Measurements from ENCODE around the gene MAP1LC3B. TPM values are rescaled to one million over a fixed set of nuclear protein-coding genes. Genes with fewer than 3 reads are reported as not detected.

The MAP1LC3B gene
- total RNA-seq, 1 experiment from 2014 or later, result 75.2 TPM

DNA sequence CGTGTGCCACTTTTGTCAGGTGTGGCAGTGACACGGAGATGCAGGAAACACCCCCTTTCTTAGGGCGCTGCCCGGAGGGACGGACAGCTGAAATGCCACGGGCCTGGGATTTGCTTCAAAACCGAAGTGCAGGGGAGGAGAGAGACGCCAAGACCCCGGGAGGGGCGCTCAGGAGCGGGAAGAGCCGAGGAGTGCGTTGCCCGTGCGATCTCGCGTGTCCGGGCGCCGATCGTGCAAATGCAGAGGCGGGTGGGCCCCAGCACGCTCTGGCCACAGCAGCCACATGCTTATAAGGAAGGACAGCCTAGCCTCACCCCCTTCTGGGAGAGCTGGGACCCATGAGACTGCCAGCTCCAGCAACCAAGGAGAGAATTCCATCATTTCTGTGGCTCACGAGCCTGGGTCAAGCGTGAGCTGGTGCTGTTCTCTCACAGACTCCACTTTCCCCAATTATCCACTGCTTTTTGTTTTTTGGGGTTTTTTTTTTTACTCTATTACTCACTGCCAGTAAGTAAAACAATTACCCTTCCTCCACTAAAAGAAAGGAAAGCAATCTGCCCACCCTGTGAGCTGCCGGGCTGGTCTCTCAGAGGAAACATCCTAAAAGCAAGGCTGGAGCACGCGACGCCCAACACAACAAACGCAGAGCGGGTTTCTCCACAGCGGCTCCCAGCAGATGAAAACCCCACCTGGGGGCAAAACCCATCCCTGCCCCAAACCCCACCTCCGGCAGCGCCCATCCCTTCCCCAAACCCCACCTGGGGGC is 47.8 kb upstream of the MAP1LC3B start:
- DNase-seq (ENCODE audit: low read depth, low spot score) (no peak), ATAC-seq (no peak)
- H3K9me3 ChIP-seq (ENCODE audit: control insufficient read depth, insufficient read depth, low read depth, low read length), result no peaks in the 10 kb centered on the region
- ChIA-PET POLR2A (no interaction called here), CTCF (no interaction called here)
- H3K36me3 ChIP-seq (ENCODE audit: control insufficient read depth, insufficient read depth, low read length), result no peaks in the 10 kb centered on the region
- no peaks in the 10 kb centered on the region for H3K4me1 ChIP-seq (ENCODE audit: control insufficient read depth, insufficient read depth, low read length)
- H3K27ac ChIP-seq (ENCODE audit: low read length), result no peak overlapping the region
- intact Hi-C loops (cut with micrococcal nuclease; ENCODE audit: unreplicated experiment) (no loop called here), in situ Hi-C loops (cut with HindIII; ENCODE audit: low pct_unique_long_range_greater_than_20kb, low sequenced_read_pairs) (no loop called here)
- BruUV-seq (replicated peaks), result no TSS peak
- TF ChIP-seq SIN3A (IDR thresholded peaks at IDR 0.05; ENCODE audit: borderline replicate concordance, insufficient read depth, low read depth, low read length), result no peak
- TF ChIP-seq POLR2AphosphoS5 (IDR thresholded peaks at IDR 0.05; ENCODE audit: low read depth, low read length), result no peak
- TF ChIP-seq, protein P1, sequence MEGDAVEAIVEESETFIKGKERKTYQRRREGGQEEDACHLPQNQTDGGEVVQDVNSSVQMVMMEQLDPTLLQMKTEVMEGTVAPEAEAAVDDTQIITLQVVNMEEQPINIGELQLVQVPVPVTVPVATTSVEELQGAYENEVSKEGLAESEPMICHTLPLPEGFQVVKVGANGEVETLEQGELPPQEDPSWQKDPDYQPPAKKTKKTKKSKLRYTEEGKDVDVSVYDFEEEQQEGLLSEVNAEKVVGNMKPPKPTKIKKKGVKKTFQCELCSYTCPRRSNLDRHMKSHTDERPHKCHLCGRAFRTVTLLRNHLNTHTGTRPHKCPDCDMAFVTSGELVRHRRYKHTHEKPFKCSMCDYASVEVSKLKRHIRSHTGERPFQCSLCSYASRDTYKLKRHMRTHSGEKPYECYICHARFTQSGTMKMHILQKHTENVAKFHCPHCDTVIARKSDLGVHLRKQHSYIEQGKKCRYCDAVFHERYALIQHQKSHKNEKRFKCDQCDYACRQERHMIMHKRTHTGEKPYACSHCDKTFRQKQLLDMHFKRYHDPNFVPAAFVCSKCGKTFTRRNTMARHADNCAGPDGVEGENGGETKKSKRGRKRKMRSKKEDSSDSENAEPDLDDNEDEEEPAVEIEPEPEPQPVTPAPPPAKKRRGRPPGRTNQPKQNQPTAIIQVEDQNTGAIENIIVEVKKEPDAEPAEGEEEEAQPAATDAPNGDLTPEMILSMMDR (IDR thresholded peaks at IDR 0.05), result no peak
- TF ChIP-seq TCF7L2 (IDR thresholded peaks at IDR 0.05; ENCODE audit: low read depth, low read length), result no peak
- TF ChIP-seq, protein P2, sequence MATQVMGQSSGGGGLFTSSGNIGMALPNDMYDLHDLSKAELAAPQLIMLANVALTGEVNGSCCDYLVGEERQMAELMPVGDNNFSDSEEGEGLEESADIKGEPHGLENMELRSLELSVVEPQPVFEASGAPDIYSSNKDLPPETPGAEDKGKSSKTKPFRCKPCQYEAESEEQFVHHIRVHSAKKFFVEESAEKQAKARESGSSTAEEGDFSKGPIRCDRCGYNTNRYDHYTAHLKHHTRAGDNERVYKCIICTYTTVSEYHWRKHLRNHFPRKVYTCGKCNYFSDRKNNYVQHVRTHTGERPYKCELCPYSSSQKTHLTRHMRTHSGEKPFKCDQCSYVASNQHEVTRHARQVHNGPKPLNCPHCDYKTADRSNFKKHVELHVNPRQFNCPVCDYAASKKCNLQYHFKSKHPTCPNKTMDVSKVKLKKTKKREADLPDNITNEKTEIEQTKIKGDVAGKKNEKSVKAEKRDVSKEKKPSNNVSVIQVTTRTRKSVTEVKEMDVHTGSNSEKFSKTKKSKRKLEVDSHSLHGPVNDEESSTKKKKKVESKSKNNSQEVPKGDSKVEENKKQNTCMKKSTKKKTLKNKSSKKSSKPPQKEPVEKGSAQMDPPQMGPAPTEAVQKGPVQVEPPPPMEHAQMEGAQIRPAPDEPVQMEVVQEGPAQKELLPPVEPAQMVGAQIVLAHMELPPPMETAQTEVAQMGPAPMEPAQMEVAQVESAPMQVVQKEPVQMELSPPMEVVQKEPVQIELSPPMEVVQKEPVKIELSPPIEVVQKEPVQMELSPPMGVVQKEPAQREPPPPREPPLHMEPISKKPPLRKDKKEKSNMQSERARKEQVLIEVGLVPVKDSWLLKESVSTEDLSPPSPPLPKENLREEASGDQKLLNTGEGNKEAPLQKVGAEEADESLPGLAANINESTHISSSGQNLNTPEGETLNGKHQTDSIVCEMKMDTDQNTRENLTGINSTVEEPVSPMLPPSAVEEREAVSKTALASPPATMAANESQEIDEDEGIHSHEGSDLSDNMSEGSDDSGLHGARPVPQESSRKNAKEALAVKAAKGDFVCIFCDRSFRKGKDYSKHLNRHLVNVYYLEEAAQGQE (IDR thresholded peaks at IDR 0.05; ENCODE audit: insufficient read depth in 1 of 2, low read depth in 2 of 2, low read length in 1 of 2), result no peak
- no peaks in the 10 kb centered on the region for H3K27me3 ChIP-seq (ENCODE audit: control insufficient read depth, insufficient read depth, low read length)
- H3K4me3 ChIP-seq (ENCODE audit: low read depth in 2 of 2, low read length in 2 of 2), result no peak overlapping the region

DNA sequence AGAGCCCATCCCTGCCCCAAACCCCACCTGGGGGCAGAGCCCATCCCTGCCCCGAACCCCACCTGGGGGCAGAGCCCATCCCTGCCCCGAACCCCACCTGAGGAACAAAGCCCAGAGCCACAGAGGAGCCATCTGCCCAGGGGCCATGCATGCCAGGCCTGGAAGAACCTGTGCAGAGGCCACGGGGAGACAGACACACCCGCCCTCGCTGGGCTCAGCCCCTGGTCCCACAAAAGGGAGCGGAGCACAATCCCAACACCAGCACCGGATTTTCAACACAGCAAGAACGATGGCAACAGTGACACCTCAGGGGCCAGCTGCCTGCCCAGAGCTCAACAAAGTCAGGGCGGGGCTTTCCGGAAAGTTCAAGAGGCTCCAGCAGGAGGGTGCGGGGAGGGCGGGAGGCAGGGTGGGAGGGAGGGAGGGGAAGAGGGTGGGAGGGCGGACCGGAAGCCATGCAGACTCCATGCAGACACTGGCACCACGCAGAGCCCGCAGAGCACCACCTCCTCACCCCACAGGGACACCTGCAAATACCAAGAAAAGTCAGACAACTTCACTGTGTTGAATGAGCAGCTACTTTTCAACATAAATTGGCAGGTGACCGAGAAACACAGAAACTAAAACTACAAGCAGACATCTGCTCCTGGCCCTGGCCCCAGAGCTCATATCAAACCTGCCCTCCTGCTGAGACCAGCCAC is 47.1 kb upstream of the MAP1LC3B start:
- BruUV-seq (replicated peaks), result no TSS peak
- intact Hi-C loops (cut with micrococcal nuclease; ENCODE audit: unreplicated experiment) (no loop called here), in situ Hi-C loops (cut with HindIII; ENCODE audit: low pct_unique_long_range_greater_than_20kb, low sequenced_read_pairs) (no loop called here)
- DNase-seq (ENCODE audit: low read depth, low spot score) (no peak), ATAC-seq (no peak)
- POLR2A ChIA-PET, result no interaction called here
- Histone ChIP-seq H3K4me1 (ENCODE audit: control insufficient read depth, insufficient read depth, low read length) (no peaks in the 10 kb centered on the region), H3K27ac (ENCODE audit: low read length) (no peak overlapping the region), H3K36me3 (ENCODE audit: control insufficient read depth, insufficient read depth, low read length) (no peaks in the 10 kb centered on the region), H3K9me3 (ENCODE audit: control insufficient read depth, insufficient read depth, low read depth, low read length) (no peaks in the 10 kb centered on the region), H3K27me3 (ENCODE audit: control insufficient read depth, insufficient read depth, low read length) (no peaks in the 10 kb centered on the region), H3K4me3 (ENCODE audit: low read depth in 2 of 2, low read length in 2 of 2) (no peak overlapping the region)
- no peak for TF ChIP-seq SIN3A (IDR thresholded peaks at IDR 0.05; ENCODE audit: borderline replicate concordance, insufficient read depth, low read depth, low read length)
- TF ChIP-seq POLR2AphosphoS5 (IDR thresholded peaks at IDR 0.05; ENCODE audit: low read depth, low read length), result no peak
- TF ChIP-seq, protein P2 (IDR thresholded peaks at IDR 0.05; ENCODE audit: insufficient read depth in 1 of 2, low read depth in 2 of 2, low read length in 1 of 2), result no peak
- no peak for TF ChIP-seq TCF7L2 (IDR thresholded peaks at IDR 0.05; ENCODE audit: low read depth, low read length)
- TF ChIP-seq, protein P1 (IDR thresholded peaks at IDR 0.05), result no peak
- CTCF ChIA-PET, result no interaction called here

Measured in Panc1 (cell line).